Fibroblast of pulmonary artery (primary cell): ENCODE results near the gene KIRREL1.
A peak's percentile ranks its signal among the peaks of the same experiment; 100 is the strongest.

Experiments used
- DNase-seq: peaks from one replicate; pipeline ENCODE4 v3.0.0-alpha.2; 2010; ENCODE audit warnings: low read depth
- H3K4me3 ChIP-seq: replicated peaks from 2 replicates; pipeline ENCODE4 v1.5.1; 2011; ENCODE audit warnings: low read depth, mild to moderate bottlenecking, control low read depth, low read length, moderate library complexity
- TF ChIP-seq, protein P1 (sequence below): IDR thresholded peaks from 2 replicates; pipeline ENCODE4 v1.5.1; 2011; ENCODE audit warnings: mild to moderate bottlenecking, control low read depth, low read length, inconsistent platforms; ENCODE audit errors: missing control alignments

The KIRREL1 gene

GRCh38 chr1:158105352-158106095 is 112.1 kb downstream of the KIRREL1 start:
- no peak for DNase-seq
- TF ChIP-seq, protein P1, sequence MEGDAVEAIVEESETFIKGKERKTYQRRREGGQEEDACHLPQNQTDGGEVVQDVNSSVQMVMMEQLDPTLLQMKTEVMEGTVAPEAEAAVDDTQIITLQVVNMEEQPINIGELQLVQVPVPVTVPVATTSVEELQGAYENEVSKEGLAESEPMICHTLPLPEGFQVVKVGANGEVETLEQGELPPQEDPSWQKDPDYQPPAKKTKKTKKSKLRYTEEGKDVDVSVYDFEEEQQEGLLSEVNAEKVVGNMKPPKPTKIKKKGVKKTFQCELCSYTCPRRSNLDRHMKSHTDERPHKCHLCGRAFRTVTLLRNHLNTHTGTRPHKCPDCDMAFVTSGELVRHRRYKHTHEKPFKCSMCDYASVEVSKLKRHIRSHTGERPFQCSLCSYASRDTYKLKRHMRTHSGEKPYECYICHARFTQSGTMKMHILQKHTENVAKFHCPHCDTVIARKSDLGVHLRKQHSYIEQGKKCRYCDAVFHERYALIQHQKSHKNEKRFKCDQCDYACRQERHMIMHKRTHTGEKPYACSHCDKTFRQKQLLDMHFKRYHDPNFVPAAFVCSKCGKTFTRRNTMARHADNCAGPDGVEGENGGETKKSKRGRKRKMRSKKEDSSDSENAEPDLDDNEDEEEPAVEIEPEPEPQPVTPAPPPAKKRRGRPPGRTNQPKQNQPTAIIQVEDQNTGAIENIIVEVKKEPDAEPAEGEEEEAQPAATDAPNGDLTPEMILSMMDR, result no peak
- no peak overlapping the region for H3K4me3 ChIP-seq

DNA sequence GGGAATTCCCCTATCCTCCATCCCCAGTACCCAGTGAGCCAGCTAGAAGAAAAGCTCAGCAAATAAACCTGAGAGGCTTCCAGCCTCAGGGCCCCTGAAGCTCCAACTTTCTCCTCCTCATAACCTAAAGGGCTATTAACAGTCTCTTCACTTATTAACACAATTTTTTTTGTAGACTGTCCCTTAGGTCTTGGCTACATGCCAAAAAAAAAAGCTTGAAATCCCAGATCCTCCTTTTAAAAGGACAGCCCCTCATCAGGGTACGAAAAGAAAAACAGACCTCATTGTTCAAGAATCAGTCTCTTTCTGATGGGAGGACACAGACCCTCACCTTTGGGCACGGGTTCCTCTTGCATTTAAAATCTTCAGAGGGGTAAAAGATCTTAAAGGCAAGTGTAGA is 114.5 kb downstream of the KIRREL1 start:
- DNase-seq, result no peak
- no peak overlapping the region for H3K4me3 ChIP-seq
- TF ChIP-seq, protein P1, result no peak

DNA sequence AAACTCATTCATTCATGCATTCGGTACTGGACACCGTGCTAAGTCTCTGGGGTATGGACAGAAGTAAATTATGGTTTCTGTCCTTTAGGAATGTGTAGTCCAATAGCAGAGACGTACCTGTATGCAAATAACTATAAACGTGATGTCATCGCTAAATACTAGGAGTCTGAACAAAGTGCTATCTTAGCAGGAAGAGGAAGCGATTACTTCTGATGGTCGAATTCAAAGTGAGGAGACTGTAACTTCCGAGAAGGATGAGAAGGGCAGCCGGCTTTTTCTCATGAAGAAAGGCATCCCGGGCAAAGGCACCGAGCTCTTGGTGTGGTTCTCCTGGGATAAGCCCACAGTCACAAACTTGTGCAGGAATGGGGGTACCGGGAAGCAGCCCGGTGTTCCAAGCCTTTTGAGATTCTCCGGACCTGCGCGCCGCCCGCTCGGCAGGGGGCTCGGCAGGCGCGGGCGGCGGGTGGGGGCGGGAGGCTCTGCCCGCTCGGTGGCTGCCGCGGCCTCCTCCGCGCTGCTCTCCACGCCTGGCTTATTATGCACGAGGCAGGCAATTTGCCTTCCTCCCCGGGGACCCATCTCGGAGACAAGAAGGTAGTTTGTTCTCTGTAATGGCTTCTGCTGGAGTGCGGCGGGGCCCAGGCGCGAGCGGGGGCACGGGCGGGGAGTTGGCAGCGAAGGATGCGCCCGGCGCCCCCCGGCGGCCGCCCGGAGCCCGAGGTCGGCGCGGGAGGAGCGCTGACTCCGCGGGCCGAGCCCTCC is 119.7 kb downstream of the KIRREL1 start:
- peak overlapping the region; percentile 50 for H3K4me3 ChIP-seq
- TF ChIP-seq, protein P1, result peak; percentile 5
- DNase-seq, result peak; percentile 28

GRCh38 chr1:158113759-158114127 is 120.3 kb downstream of the KIRREL1 start:
- no peak overlapping the region for H3K4me3 ChIP-seq
- TF ChIP-seq, protein P1, result no peak
- no peak for DNase-seq

DNA sequence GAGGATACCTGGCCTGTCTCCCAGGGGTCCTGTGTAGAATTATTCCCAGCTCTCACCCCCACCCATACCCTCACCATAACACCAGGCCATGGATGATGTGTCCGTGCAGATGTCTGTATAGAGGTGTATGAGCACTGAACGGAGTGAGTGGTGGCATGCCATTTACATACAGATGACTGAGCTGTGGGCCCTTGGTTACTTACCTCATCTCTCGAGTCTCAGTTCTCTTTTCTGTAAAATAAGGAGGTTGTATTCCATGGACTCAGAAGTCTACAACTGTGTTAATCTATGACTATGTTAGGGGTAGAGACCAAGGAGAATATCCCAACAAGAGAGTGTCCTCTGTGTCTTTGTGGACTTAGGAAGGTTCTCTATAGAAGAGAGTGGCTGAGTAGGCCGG is 121.7 kb downstream of the KIRREL1 start:
- TF ChIP-seq, protein P1, result no peak
- no peak for DNase-seq
- no peak overlapping the region for H3K4me3 ChIP-seq

DNA sequence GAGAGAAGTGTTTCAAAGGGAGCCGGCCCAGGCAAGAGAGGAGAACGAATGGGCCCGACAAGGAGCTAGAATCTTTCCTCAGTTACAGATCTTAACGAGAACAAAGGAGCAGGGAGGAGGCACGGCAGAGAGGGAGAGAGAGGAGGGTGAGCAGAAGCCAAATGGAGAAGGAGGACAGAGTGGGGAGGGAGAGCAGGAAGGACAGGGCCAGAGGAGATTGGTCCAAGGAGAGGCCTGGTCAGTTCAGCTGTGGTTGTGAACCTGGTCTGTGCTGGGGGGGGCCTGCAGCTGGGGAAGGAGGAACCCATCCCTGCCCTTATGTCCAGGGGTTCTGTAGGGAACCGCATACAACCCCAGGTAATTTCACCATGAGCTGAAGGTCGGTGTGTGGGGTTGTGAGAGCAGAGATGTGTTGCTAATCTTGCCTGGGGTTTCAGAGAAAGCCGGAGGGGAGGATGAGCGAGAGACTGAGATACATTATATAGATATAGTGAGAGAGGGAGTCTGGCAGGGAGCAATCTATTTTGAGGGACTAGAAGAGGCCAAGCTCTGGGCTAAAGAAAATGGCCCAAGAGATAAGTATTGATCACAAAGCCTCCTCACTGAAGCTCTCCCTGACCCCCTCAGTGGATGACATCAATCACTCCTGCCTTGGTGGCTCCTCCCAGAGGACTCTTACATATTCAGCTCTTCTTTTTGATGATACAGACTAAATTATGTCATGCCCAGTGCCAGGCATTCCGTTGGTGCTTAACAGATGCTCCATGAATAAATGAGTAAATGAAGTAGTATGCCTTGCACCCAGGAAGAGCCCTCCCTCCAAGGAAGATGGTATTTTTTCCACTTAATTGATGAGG is 123.1 kb downstream of the KIRREL1 start:
- TF ChIP-seq, protein P1, result no peak
- H3K4me3 ChIP-seq, result no peak overlapping the region
- DNase-seq, result no peak
